ENCODE data around the gene IL15. TPM values are rescaled to one million over a fixed set of nuclear protein-coding genes. Genes with fewer than 3 reads are reported as not detected.

The IL15 gene
- polyA plus RNA-seq, 2 donors, result 2.8 to 6.5 TPM

DNA sequence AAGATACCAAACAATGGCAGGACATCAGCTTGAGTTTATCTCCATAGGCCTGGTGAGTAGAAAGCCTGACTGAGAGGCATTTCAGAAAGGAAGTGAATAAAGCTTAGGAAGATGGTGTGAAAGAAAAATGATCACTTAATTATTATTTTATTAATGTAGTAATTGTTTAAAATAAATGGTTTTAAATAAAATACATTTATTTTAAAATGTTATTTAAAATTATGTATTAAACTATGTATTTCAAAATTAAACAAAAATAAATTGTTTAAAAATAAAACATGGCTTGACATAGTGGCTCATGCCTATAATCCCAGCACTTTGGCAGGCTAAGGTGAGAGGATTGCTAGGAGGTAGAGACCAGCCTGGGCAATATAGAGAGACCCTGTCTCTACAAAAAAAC, 145.8 kb downstream of the IL15 start:
- H3K36me3 ChIP-seq (ENCODE audit: control insufficient read depth in 2 of 2, insufficient read depth in 2 of 2, low read length in 1 of 2), result no peaks in the 10 kb centered on the region
- H3K27ac ChIP-seq (ENCODE audit: low read depth in 2 of 2, low read length in 1 of 2), result no peak overlapping the region
- no peaks in the 10 kb centered on the region for H3K4me1 ChIP-seq (ENCODE audit: control insufficient read depth in 2 of 2, insufficient read depth in 2 of 2, low read length in 1 of 2)
- no peaks in the 10 kb centered on the region for H3K27me3 ChIP-seq (ENCODE audit: control insufficient read depth in 1 of 2, insufficient read depth in 2 of 2, low read length in 2 of 2)
- H3K9me3 ChIP-seq (ENCODE audit: control insufficient read depth in 2 of 2, insufficient read depth in 1 of 2, low read depth in 1 of 2, low read length in 1 of 2), result no peaks in the 10 kb centered on the region
- no peak overlapping the region for H3K4me3 ChIP-seq (ENCODE audit: low read depth in 1 of 2, low read length in 2 of 2)
